Skeletal muscle satellite cell (primary cell): Measurements from ENCODE around the gene ATP10B.

Source experiments
- H3K27me3 ChIP-seq: 2 replicates; pipeline ENCODE4 v1.7.0; 2013; ENCODE audit warnings: low read length; ENCODE audit not compliant: control insufficient read depth, insufficient read depth
- H3K36me3 ChIP-seq: 2 replicates; pipeline ENCODE4 v1.7.0; 2013; ENCODE audit warnings: mild to moderate bottlenecking, control low read depth, low read length; ENCODE audit not compliant: insufficient read depth
- H3K4me1 ChIP-seq: 2 replicates; pipeline ENCODE4 v1.7.0; 2013; ENCODE audit warnings: low read length; ENCODE audit not compliant: control insufficient read depth, insufficient read depth
- H3K4me2 ChIP-seq: 2 replicates; pipeline ENCODE4 v1.7.0; 2013; ENCODE audit warnings: mild to moderate bottlenecking, low read length
- H3K4me3 ChIP-seq: 2 replicates; pipeline ENCODE4 v1.7.0; 2013; ENCODE audit warnings: low read length
- H3K9ac ChIP-seq: 2 replicates; pipeline ENCODE4 v1.7.0; 2013; ENCODE audit warnings: mild to moderate bottlenecking, low read depth, low read length, moderate library complexity
- H3K9me3 ChIP-seq: replicated peaks from 2 replicates; pipeline ENCODE4 v1.7.0; 2013; ENCODE audit warnings: mild to moderate bottlenecking, control low read depth, low read length

Gene ATP10B

DNA sequence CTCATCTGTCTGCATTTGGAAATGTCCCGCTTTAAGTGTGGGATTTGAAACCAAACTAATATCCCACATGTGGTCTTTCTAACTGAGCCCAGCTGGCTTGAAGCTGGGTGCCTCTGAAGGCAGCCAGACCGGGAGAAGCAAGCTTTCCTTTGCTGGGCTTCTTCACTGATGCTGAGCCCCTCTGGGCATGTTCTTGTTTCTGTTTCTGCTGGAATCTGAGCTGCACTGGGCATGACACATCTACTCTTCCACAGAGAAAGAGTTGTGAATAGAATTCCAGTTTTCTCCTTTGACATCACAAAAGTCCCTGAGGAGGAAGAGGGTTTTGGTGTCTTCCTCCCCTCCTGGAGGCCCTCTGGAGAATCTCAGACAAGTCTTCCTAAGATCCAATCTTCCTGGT is 179.5 kb downstream of the ATP10B start:
- Histone ChIP-seq H3K4me1 (no peaks in the 10 kb centered on the region), H3K9ac (no peak overlapping the region), H3K27me3 (no peaks in the 10 kb centered on the region), H3K4me3 (no peak overlapping the region), H3K36me3 (no peaks in the 10 kb centered on the region), H3K4me2 (no peak overlapping the region), H3K9me3 (peaks cover 3% of the 10 kb centered on the region)

- Histone ChIP-seq H3K4me2 (no peak overlapping the region), H3K4me3 (no peak overlapping the region), H3K9me3 (no peaks in the 10 kb centered on the region), H3K9ac (no peak overlapping the region), H3K4me1 (no peaks in the 10 kb centered on the region), H3K36me3 (no peaks in the 10 kb centered on the region), H3K27me3 (no peaks in the 10 kb centered on the region)
These were observed 183.7 kb downstream of the ATP10B start for GRCh38 chr5:160668356-160668755.

DNA sequence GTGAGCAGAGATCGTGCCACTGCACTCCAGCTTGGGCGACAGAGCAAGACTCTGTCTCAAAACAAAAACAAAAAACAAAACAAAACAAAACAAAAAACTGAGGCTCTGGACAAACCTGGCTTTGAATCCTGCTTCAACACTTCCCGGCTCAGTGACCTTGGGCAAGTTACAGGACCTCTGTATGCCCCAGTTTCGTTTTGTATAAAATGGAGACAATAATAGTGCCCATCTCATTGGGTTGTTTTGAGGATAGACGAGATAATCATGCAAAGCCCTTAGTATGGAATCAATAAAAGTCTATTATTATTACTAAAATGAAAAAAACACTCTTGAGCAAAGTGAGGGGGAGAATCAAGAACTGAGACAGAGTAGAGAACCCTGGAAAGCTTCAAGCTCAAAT is 184.9 kb downstream of the ATP10B start:
- H3K27me3 ChIP-seq = no peaks in the 10 kb centered on the region
- no peaks in the 10 kb centered on the region for H3K4me1 ChIP-seq
- no peak overlapping the region for H3K4me2 ChIP-seq
- H3K9ac ChIP-seq = no peak overlapping the region
- H3K9me3 ChIP-seq = no peaks in the 10 kb centered on the region
- H3K4me3 ChIP-seq = no peak overlapping the region
- no peaks in the 10 kb centered on the region for H3K36me3 ChIP-seq

- Histone ChIP-seq H3K36me3 (no peaks in the 10 kb centered on the region), H3K9ac (no peak overlapping the region), H3K9me3 (no peaks in the 10 kb centered on the region), H3K4me3 (no peak overlapping the region), H3K4me2 (no peak overlapping the region), H3K27me3 (no peaks in the 10 kb centered on the region), H3K4me1 (no peaks in the 10 kb centered on the region)
These were observed 186.6 kb downstream of the ATP10B start for GRCh38 chr5:160665460-160665859.

- no peaks in the 10 kb centered on the region for H3K4me1 ChIP-seq
- no peaks in the 10 kb centered on the region for H3K27me3 ChIP-seq
- no peak overlapping the region for H3K4me3 ChIP-seq
- H3K9ac ChIP-seq = no peak overlapping the region
- H3K4me2 ChIP-seq = no peak overlapping the region
- H3K36me3 ChIP-seq = no peaks in the 10 kb centered on the region
- peaks cover 6% of the 10 kb centered on the region for H3K9me3 ChIP-seq
These were observed 191.9 kb downstream of the ATP10B start for GRCh38 chr5:160660132-160660531.

GRCh38 chr5:160657622-160658458 is 194.2 kb downstream of the ATP10B start:
- H3K9me3 ChIP-seq = peaks cover 6% of the 10 kb centered on the region
- H3K4me3 ChIP-seq = no peak overlapping the region
- no peak overlapping the region for H3K9ac ChIP-seq
- no peaks in the 10 kb centered on the region for H3K36me3 ChIP-seq
- H3K4me2 ChIP-seq = no peak overlapping the region
- no peaks in the 10 kb centered on the region for H3K4me1 ChIP-seq
- no peaks in the 10 kb centered on the region for H3K27me3 ChIP-seq

DNA sequence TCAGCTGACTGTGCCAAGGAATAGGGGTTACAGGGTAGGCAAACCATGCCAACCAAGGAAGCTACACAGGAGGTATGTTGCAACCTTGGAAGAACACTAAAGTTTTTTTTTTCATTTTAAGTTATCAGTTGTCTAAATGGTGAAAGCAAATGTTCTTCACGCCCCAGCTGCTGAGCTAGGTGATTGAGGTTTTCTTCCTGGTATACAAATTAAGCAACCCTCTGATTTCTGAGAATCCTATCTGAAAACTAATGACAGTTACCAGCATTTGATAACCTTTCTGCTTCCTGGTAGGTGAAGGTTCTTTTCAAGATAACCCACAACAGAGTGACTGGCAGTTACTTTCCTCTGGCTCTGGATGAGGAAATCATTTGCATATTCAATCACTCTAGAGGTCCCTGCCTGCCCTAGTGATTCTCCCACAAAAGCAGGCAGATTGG is 194.9 kb downstream of the ATP10B start:
- Histone ChIP-seq H3K4me1 (no peaks in the 10 kb centered on the region), H3K4me2 (no peak overlapping the region), H3K4me3 (no peak overlapping the region), H3K27me3 (no peaks in the 10 kb centered on the region), H3K36me3 (no peaks in the 10 kb centered on the region), H3K9me3 (peaks cover 6% of the 10 kb centered on the region), H3K9ac (no peak overlapping the region)

- Histone ChIP-seq H3K36me3 (no peaks in the 10 kb centered on the region), H3K27me3 (no peaks in the 10 kb centered on the region), H3K9me3 (peaks cover 6% of the 10 kb centered on the region), H3K9ac (no peak overlapping the region), H3K4me1 (no peaks in the 10 kb centered on the region), H3K4me3 (no peak overlapping the region), H3K4me2 (no peak overlapping the region)
These were observed 196.3 kb downstream of the ATP10B start for GRCh38 chr5:160655717-160656116.

DNA sequence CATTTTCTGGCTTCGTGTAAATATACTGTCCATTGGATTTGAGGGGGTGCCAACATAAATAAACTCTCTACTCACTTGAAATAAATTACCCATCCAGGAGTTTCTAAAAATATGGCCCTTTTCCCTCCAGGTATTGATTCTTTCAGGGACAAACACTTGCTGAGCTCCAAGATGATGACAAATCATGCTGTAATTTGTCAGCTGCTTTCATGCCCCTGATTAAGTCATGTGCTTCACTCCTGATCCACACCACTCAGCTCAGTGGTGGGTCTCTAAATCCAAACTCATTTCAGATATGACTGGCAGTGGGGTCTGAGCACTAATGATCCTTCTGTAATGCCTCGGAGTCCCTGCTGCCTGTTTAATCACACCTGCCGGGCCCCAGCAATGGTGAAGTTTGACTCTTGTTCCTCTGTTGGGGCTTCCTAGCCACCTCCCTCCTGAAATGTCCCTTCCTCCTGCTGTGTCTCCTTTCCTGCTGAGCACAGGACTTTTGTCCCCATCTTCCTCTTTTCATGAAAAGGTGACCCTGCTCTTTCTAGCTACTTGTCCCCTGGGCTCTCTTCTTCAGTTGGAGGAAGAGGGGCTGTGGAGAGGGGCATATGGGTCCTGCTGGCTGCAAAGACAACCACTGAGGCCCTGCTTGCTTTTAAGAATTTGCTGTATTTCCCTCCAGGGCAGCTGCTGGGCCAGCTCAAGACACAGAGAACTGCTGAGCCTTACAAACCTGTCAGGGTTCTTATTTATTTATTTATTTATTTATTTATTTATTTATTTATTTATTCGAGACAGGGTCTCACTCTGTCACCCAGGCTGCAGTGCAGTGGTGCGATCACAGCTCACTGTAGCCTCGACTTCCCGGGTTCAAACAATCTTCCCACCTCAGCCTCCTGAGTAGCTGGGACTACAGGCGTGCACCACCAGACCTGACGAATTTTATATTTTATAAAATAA is 200.0 kb downstream of the ATP10B start:
- Histone ChIP-seq H3K4me2 (no peak overlapping the region), H3K36me3 (no peaks in the 10 kb centered on the region), H3K9ac (no peak overlapping the region), H3K27me3 (no peaks in the 10 kb centered on the region), H3K9me3 (peaks cover 6% of the 10 kb centered on the region), H3K4me1 (no peaks in the 10 kb centered on the region), H3K4me3 (no peak overlapping the region)

DNA sequence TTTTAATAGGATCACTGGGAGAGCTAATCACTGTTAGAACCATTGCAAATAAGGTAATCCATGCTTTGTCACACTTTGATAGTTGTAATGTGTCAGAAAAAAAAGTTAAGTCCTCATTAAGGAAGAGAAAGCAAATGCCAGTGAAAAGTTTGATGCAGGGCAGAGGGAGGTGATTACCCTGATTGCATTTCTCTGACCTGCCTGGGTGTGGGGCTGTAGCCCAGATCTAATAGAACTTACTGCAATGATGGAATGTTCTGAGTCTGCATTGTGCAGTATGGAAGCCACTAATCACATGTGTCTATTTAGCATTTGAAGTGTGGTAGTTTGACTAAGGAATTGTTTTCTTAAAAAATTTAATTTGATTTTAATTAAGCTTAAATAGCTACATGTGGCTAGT is 202.7 kb downstream of the ATP10B start:
- H3K9ac ChIP-seq = no peak overlapping the region
- no peaks in the 10 kb centered on the region for H3K36me3 ChIP-seq

DNA sequence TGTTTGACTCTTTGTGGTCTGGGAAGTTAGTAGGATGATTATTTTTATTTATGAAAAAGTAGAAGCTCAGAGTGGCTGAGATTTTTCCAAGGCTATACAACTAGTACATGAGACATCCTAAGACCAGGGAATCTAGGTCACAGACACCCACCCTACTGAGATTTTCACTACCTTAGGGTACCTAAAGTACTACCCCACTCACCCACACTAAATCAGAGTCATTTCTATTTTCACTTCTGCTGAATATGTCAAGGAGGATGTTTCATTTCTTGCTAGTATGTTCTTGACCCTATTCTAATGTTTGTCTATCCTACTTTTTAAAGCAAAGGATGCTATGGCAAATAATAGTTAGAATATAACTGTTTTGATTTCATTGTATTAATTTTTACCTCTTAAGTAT is 206.0 kb downstream of the ATP10B start:
- no peaks in the 10 kb centered on the region for H3K9me3 ChIP-seq

More for the DNA sequence above, 202.7 kb downstream of the ATP10B start:
- H3K4me2 ChIP-seq = no peak overlapping the region
- H3K4me1 ChIP-seq = no peaks in the 10 kb centered on the region
- no peaks in the 10 kb centered on the region for H3K27me3 ChIP-seq
- H3K9me3 ChIP-seq = no peaks in the 10 kb centered on the region
- H3K4me3 ChIP-seq = no peak overlapping the region

More for the DNA sequence above, 206.0 kb downstream of the ATP10B start:
- Histone ChIP-seq H3K4me2 (no peak overlapping the region), H3K9ac (no peak overlapping the region), H3K4me3 (no peak overlapping the region), H3K27me3 (no peaks in the 10 kb centered on the region), H3K4me1 (no peaks in the 10 kb centered on the region), H3K36me3 (no peaks in the 10 kb centered on the region)
